HepG2 (cell line): ENCODE measurements around the gene IL18. TPM values are rescaled to one million over a fixed set of nuclear protein-coding genes. Genes with fewer than 3 reads are reported as not detected.

Experiments
- ATAC-seq: fragments of 200-7000 bp; cut with Tn5 transposase; 3 replicates; pipeline ENCODE4 v1.9.1; 2020; ENCODE audit warnings: mild to moderate bottlenecking, moderate library complexity
- BruUV-seq: library from RNA; stranded (reverse); fragments of 400-500 nt; replicated peaks from 2 replicates; lab custom pipeline; 2021; lab: Mats Ljungman, UMichigan
- CTCF ChIA-PET: fragments of 300-600 bp; formaldehyde crosslinking; extraction: SDS; loops from one replicate; lab custom pipeline; 2021; ENCODE audit warnings: low total read pairs, inconsistent platforms, low intra/inter-chr PET ratio; lab: Yijun Ruan, JAX
- POLR2A ChIA-PET: fragments of 350-600 bp; sonication (Branson Sonifier 250); formaldehyde crosslinking; loops from one replicate; lab custom pipeline; 2020; ENCODE audit warnings: antibody characterized with exemption, inconsistent platforms; lab: Yijun Ruan, JAX
- DNase-seq: peaks from one replicate; pipeline ENCODE4 v3.0.0-alpha.2; 2015; ENCODE audit warnings: low spot score
- FAIRE-seq: peaks from 3 replicates; lab custom pipeline; 2011; peaks lifted over from hg19 to GRCh38; lab: Jason Lieb, UNC
- H2AFZ ChIP-seq: one replicate; pipeline ENCODE4 v1.6.1; 2011; ENCODE audit warnings: low read length, inconsistent platforms
- H3K27ac ChIP-seq: fragments of 300-600 bp; 3 replicates; pipeline ENCODE4 v1.8.0; 2011; ENCODE audit warnings: mixed run types, mild to moderate bottlenecking, mixed read lengths, low read length, inconsistent platforms; ENCODE audit not compliant: insufficient read depth; ENCODE audit errors: extremely low read length
- H3K27me3 ChIP-seq, 2 experiments: fragments of 200-600 bp in 1 of 2; 2 replicates in 1 of 2; 3 replicates in 1 of 2; pipeline versions ENCODE4 v1.6.0 to v1.8.0; 2011; ENCODE audit warnings: low read length in 2 of 2, mild to moderate bottlenecking in 2 of 2, moderate library complexity in 2 of 2, inconsistent platforms in 1 of 2; ENCODE audit not compliant: insufficient read depth in 2 of 2, control insufficient read depth in 1 of 2
- H3K36me3 ChIP-seq, 2 experiments: fragments of 200-600 bp in 1 of 2; replicated peaks in 1 of 2; 2 replicates in 1 of 2; 3 replicates in 1 of 2; pipeline versions ENCODE4 v1.5.1 to v1.8.0; 2011; ENCODE audit warnings: low read length in 2 of 2, inconsistent platforms in 1 of 2; ENCODE audit not compliant: insufficient read depth in 2 of 2, control insufficient read depth in 1 of 2
- H3K4me1 ChIP-seq: 2 replicates; pipeline ENCODE4 v1.5.1; 2012; ENCODE audit warnings: low read length, inconsistent platforms; ENCODE audit not compliant: insufficient read depth
- H3K4me2 ChIP-seq: 2 replicates; pipeline ENCODE4 v1.6.0; 2011; ENCODE audit warnings: low read depth, low read length, inconsistent platforms
- H3K4me3 ChIP-seq, 3 experiments: fragments of 200-600 bp in 1 of 3; sonication (generic), shearing (Covaris generic) in 1 of 3; replicated peaks in 1 of 3; 2 replicates each; pipeline ENCODE4 v1.5.1; 2011 to 2016; ENCODE audit warnings: low read length in 3 of 3, inconsistent platforms in 2 of 3, low read depth in 2 of 3, mild to moderate bottlenecking in 2 of 3, control low read depth in 1 of 3, mixed read lengths in 1 of 3; ENCODE audit not compliant: insufficient read depth in 1 of 3
- H3K79me2 ChIP-seq: one replicate; pipeline ENCODE4 v1.6.1; 2011; ENCODE audit warnings: low read length, inconsistent platforms; ENCODE audit not compliant: insufficient read depth
- H3K9ac ChIP-seq: 2 replicates; pipeline ENCODE4 v1.6.0; 2011; ENCODE audit warnings: mild to moderate bottlenecking, low read depth, low read length, inconsistent platforms; ENCODE audit not compliant: insufficient read depth
- H3K9me3 ChIP-seq: 2 replicates; pipeline ENCODE4 v1.5.1; 2012; ENCODE audit warnings: mild to moderate bottlenecking, low read length
- H4K20me1 ChIP-seq: 2 replicates; pipeline ENCODE4 v1.6.0; 2011; ENCODE audit warnings: inconsistent platforms, mild to moderate bottlenecking, low read length, moderate library complexity; ENCODE audit not compliant: insufficient read depth
- ARID5B ChIP-seq: IDR thresholded peaks from 2 replicates; pipeline ENCODE4 v1.4.0; 2020; ENCODE audit warnings: mild to moderate bottlenecking, missing genetic modification reagents
- CBX5 ChIP-seq: sonication (generic); formaldehyde crosslinking; IDR thresholded peaks from 2 replicates; pipeline ENCODE4 v1.4.0; 2020; ENCODE audit warnings: missing genetic modification reagents, borderline replicate concordance
- GTF2F1 ChIP-seq: fragments of 150-350 bp; IDR thresholded peaks from 2 replicates; pipeline ENCODE4 v1.6.1; 2014; ENCODE audit warnings: low read length
- HNRNPLL ChIP-seq: fragments of 200-400 bp; formaldehyde crosslinking; IDR thresholded peaks from 2 replicates; pipeline ENCODE4 v1.6.1; 2017; ENCODE audit warnings: mild to moderate bottlenecking, low read depth, low read length; ENCODE audit not compliant: poor library complexity, severe bottlenecking
- KDM5A ChIP-seq: fragments of 200-600 bp; sonication (generic); IDR thresholded peaks from 2 replicates; pipeline ENCODE4 v1.7.0; 2018; ENCODE audit warnings: antibody characterized with exemption, mild to moderate bottlenecking, low read length, borderline replicate concordance
- MAFG ChIP-seq: sonication (generic); formaldehyde crosslinking; IDR thresholded peaks from 2 replicates; pipeline ENCODE4 v1.5.1; 2020; ENCODE audit warnings: mild to moderate bottlenecking, missing genetic modification reagents
- SALL1 ChIP-seq: sonication (generic); formaldehyde crosslinking; IDR thresholded peaks from 2 replicates; pipeline ENCODE4 v1.8.0; 2022; ENCODE audit warnings: mild to moderate bottlenecking, missing genetic modification reagents
- TEAD2 ChIP-seq: sonication (generic); formaldehyde crosslinking; IDR thresholded peaks from 2 replicates; pipeline ENCODE4 v1.9.0; 2021; ENCODE audit warnings: missing genetic modification reagents
- XBP1 ChIP-seq: sonication (generic); formaldehyde crosslinking; IDR thresholded peaks from 2 replicates; pipeline ENCODE4 v1.5.0; 2020; ENCODE audit warnings: missing genetic modification reagents
- ZBTB20 ChIP-seq: sonication (generic); formaldehyde crosslinking; IDR thresholded peaks from 2 replicates; pipeline ENCODE4 v1.8.1; 2023; ENCODE audit warnings: missing genetic modification reagents, low read depth, mild to moderate bottlenecking, borderline replicate concordance
- ZNF260 ChIP-seq: sonication (generic); formaldehyde crosslinking; IDR thresholded peaks from 2 replicates; pipeline ENCODE4 v1.4.0; 2020; ENCODE audit warnings: missing genetic modification reagents, low read depth, mild to moderate bottlenecking, borderline replicate concordance
- ZNF282 ChIP-seq: fragments of 450-650 bp; IDR thresholded peaks from 2 replicates; pipeline ENCODE4 v1.6.1; 2018; ENCODE audit not compliant: partially characterized antibody
- ZNF333 ChIP-seq: sonication (generic); formaldehyde crosslinking; IDR thresholded peaks from 2 replicates; pipeline ENCODE4 v1.4.0; 2020; ENCODE audit warnings: mild to moderate bottlenecking, missing genetic modification reagents, borderline replicate concordance
- ZNF569 ChIP-seq: sonication (generic); formaldehyde crosslinking; IDR thresholded peaks from 2 replicates; pipeline ENCODE4 v1.5.0; 2020; ENCODE audit warnings: mild to moderate bottlenecking, missing genetic modification reagents, moderate library complexity, borderline replicate concordance
- ZNF616 ChIP-seq: sonication (generic); formaldehyde crosslinking; IDR thresholded peaks from 2 replicates; pipeline ENCODE4 v1.5.0; 2020; ENCODE audit warnings: low read depth, mild to moderate bottlenecking, missing genetic modification reagents
- WGBS: methylation state at CpG from one replicate; pipeline ENCODE4 v1.1.6; 2017; ENCODE audit warnings: low lambda C conversion rate; 5-methylcytosine and 5-hydroxymethylcytosine counted together
- in situ Hi-C: cut with HindIII; loops from 2 replicates; pipeline ENCODE4 v1.10.0; 2017; ENCODE audit warnings: low pct_unique_long_range_greater_than_20kb; ENCODE audit not compliant: extremely low pct_ligation_motif_present
- intact Hi-C: fragments of 100-400 bp; cut with micrococcal nuclease; formaldehyde crosslinking; loops from one replicate; pipeline ENCODE4 v1.10.0; 2022; ENCODE audit not compliant: unreplicated experiment
- polyA plus RNA-seq, 8 experiments: library from polyadenylated mRNA; depleted of rRNA in 3 of 8; stranded (reverse) in 7 of 8; unstranded in 1 of 8; fragments of >200 nt; fragmentation: Illumina TruSeq in 4 of 8; extraction: Trizol in 4 of 8; gene quantifications; 2 replicates each; pipeline versions ENCODE4 v1.2.1 to v1.2.3, GENCODE V29; 2011 to 2016; ENCODE audit warnings: low read depth in 4 of 8, missing spikeins in 1 of 8, mixed read lengths in 1 of 8; ENCODE audit not compliant: insufficient read depth in 1 of 8
- total RNA-seq, 5 experiments: library from RNA; depleted of rRNA; stranded (reverse); fragments of >200 nt; fragmentation: Illumina TruSeq; extraction: Trizol; gene quantifications; 2 replicates each; pipeline ENCODE4 v1.2.3, GENCODE V29; 2016; ENCODE audit warnings: low read depth in 1 of 5
- TF ChIP-seq, protein P1 (sequence below): IDR thresholded peaks from 2 replicates; pipeline ENCODE4 v1.6.1; 2012; ENCODE audit warnings: inconsistent platforms
- TF ChIP-seq, protein P2 (sequence below): sonication (generic); formaldehyde crosslinking; conservative IDR thresholded peaks from 2 replicates; pipeline ENCODE4 v1.8.0; 2022; ENCODE audit warnings: missing genetic modification reagents
- TF ChIP-seq, protein P3 (sequence below): IDR thresholded peaks from 2 replicates; pipeline ENCODE4 v1.6.1; 2018; ENCODE audit warnings: missing genetic modification reagents, mild to moderate bottlenecking, missing compliant biosample characterization

Gene IL18
- total and polyA plus RNA-seq, 2 of the 13 experiments (the other 11 are each of a cell fraction or from before 2014, with no cell fraction given), result 0.89 to 2.7 TPM

DNA sequence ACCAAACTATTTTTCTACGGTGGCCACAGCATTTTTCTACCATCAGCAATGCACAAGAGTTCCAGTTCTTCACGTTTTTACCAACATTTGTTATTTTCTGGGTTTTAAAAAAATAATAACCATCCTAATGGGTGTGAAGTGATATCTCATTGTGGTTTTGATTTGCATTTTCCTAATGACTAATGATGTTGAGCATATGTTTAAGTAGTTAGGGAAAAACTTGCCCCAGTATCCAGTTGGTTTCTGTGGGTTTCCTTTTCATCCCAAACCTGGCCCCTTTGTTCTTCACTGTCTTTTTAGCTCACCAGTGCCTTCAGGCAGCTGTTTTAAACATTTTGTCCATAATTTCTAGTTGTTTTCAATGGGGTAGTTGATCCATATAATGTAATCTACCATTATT, 47.6 kb upstream of the IL18 start (continued):
- TF ChIP-seq, protein P1, sequence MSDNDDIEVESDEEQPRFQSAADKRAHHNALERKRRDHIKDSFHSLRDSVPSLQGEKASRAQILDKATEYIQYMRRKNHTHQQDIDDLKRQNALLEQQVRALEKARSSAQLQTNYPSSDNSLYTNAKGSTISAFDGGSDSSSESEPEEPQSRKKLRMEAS, result no peak
- TF ChIP-seq XBP1 (CRISPR knock-in tag) (no peak), HNRNPLL (no peak)

GRCh38 chr11:112210890-112211289, 47.0 kb upstream of the IL18 start:
- intact Hi-C loops, result loop anchor here (10.0 kb wide), 1 partner anchor 1074 kb away; no protein-coding TSS in a partner anchor
- ATAC-seq (no peak), DNase-seq (no peak), FAIRE-seq (no peak)
- Histone ChIP-seq H3K36me3 (no peaks in the 10 kb centered on the region), H3K79me2 (no peaks in the 10 kb centered on the region), H3K4me3 (no peak overlapping the region), H3K9ac (no peak overlapping the region), H3K9me3 (no peaks in the 10 kb centered on the region), H3K27ac (no peak overlapping the region), H4K20me1 (no peaks in the 10 kb centered on the region), H3K4me1 (peaks cover 11% of the 10 kb centered on the region), H3K4me2 (no peak overlapping the region), H3K27me3 (no peaks in the 10 kb centered on the region), H2AFZ (no peak overlapping the region)
- no TSS peak for BruUV-seq
- WGBS, result 7% methylated on average over 1 of the region's 1 CpG
- in situ Hi-C loops, result loop anchor here (10.0 kb wide), 1 partner anchor 344 kb away; no protein-coding TSS in a partner anchor
- POLR2A ChIA-PET, result no interaction called here
- CTCF ChIA-PET, result no interaction called here
- no peak for TF ChIP-seq ZNF282
- TF ChIP-seq SALL1 (CRISPR knock-in tag), result no peak
- TF ChIP-seq CBX5 (CRISPR knock-in tag), result no peak
- TF ChIP-seq ZNF333 (CRISPR knock-in tag), result no peak
- TF ChIP-seq TEAD2 (CRISPR knock-in tag), result no peak
- no peak for TF ChIP-seq ZBTB20 (CRISPR knock-in tag)
- no peak for TF ChIP-seq ZNF260 (CRISPR knock-in tag)
- TF ChIP-seq GTF2F1, result no peak
- TF ChIP-seq, protein P2, sequence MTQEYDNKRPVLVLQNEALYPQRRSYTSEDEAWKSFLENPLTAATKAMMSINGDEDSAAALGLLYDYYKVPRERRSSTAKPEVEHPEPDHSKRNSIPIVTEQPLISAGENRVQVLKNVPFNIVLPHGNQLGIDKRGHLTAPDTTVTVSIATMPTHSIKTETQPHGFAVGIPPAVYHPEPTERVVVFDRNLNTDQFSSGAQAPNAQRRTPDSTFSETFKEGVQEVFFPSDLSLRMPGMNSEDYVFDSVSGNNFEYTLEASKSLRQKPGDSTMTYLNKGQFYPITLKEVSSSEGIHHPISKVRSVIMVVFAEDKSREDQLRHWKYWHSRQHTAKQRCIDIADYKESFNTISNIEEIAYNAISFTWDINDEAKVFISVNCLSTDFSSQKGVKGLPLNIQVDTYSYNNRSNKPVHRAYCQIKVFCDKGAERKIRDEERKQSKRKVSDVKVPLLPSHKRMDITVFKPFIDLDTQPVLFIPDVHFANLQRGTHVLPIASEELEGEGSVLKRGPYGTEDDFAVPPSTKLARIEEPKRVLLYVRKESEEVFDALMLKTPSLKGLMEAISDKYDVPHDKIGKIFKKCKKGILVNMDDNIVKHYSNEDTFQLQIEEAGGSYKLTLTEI (CRISPR knock-in tag), result no peak
- TF ChIP-seq, protein P3, sequence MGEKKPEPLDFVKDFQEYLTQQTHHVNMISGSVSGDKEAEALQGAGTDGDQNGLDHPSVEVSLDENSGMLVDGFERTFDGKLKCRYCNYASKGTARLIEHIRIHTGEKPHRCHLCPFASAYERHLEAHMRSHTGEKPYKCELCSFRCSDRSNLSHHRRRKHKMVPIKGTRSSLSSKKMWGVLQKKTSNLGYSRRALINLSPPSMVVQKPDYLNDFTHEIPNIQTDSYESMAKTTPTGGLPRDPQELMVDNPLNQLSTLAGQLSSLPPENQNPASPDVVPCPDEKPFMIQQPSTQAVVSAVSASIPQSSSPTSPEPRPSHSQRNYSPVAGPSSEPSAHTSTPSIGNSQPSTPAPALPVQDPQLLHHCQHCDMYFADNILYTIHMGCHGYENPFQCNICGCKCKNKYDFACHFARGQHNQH (CRISPR knock-in tag), result no peak
- TF ChIP-seq ARID5B, result no peak
- no peak for TF ChIP-seq KDM5A
- no peak for TF ChIP-seq ZNF569 (CRISPR knock-in tag)
- no peak for TF ChIP-seq MAFG (CRISPR knock-in tag)
- TF ChIP-seq ZNF616 (CRISPR knock-in tag), result no peak
